Mesenchymal stem cell (in vitro differentiated cells and primary cell): ENCODE results near the gene PRR3. TPM values are rescaled to one million over a fixed set of nuclear protein-coding genes. Genes with fewer than 3 reads are reported as not detected.

Experiments used
- DNase-seq: peaks from one replicate; pipeline ENCODE4 v3.0.0-alpha.2; 2013
- H2AFZ ChIP-seq: one replicate; pipeline ENCODE4 v1.6.1; 2013; ENCODE audit warnings: low read depth, mild to moderate bottlenecking, control low read depth, inconsistent platforms, low read length, moderate library complexity
- H2AK5ac ChIP-seq: 2 replicates; pipeline ENCODE4 v1.6.1; 2013; ENCODE audit warnings: low read length, moderate library complexity, mild to moderate bottlenecking, inconsistent platforms; ENCODE audit not compliant: severe bottlenecking
- H2BK120ac ChIP-seq: one replicate; pipeline ENCODE4 v1.6.1; 2013; ENCODE audit warnings: low read depth, mild to moderate bottlenecking, inconsistent platforms, low read length, moderate library complexity
- H2BK12ac ChIP-seq, 2 experiments: one replicate each; pipeline ENCODE4 v1.6.1; 2013; ENCODE audit warnings: inconsistent platforms in 2 of 2, low read length in 2 of 2, mild to moderate bottlenecking in 2 of 2, moderate library complexity in 2 of 2, control low read depth in 1 of 2
- H2BK15ac ChIP-seq: one replicate; pipeline ENCODE4 v1.6.1; 2013; ENCODE audit warnings: mild to moderate bottlenecking, low read depth, inconsistent platforms; ENCODE audit not compliant: poor library complexity, severe bottlenecking
- H2BK5ac ChIP-seq: 2 replicates; pipeline ENCODE4 v1.6.1; 2013; ENCODE audit warnings: low read depth, mild to moderate bottlenecking, low read length, control low read depth, inconsistent platforms; ENCODE audit not compliant: poor library complexity, severe bottlenecking
- H3K14ac ChIP-seq, 2 experiments: one replicate each; pipeline ENCODE4 v1.6.1; 2013; ENCODE audit warnings: inconsistent platforms in 2 of 2, low read length in 2 of 2, control low read depth in 1 of 2, mild to moderate bottlenecking in 1 of 2, moderate library complexity in 1 of 2
- H3K18ac ChIP-seq, 2 experiments: one replicate each; pipeline ENCODE4 v1.6.1; 2013; ENCODE audit warnings: inconsistent platforms in 2 of 2, low read length in 2 of 2, control low read depth in 1 of 2, low read depth in 1 of 2, mild to moderate bottlenecking in 1 of 2
- H3K23ac ChIP-seq, 2 experiments: one replicate each; pipeline ENCODE4 v1.6.1; 2013; ENCODE audit warnings: inconsistent platforms in 2 of 2, low read length in 2 of 2, mild to moderate bottlenecking in 2 of 2, moderate library complexity in 2 of 2, control low read depth in 1 of 2
- H3K27ac ChIP-seq: 2 replicates; pipeline ENCODE4 v1.5.1; 2013; ENCODE audit warnings: mild to moderate bottlenecking, moderate library complexity, low read length, control low read depth, inconsistent platforms; ENCODE audit not compliant: poor library complexity, severe bottlenecking
- H3K27me3 ChIP-seq, 2 experiments: 2 replicates each; pipeline versions ENCODE4 v1.6.1 to v1.7.0; 2013; ENCODE audit warnings: low read length in 2 of 2, mild to moderate bottlenecking in 2 of 2, moderate library complexity in 2 of 2, control low read depth in 1 of 2, inconsistent platforms in 1 of 2; ENCODE audit not compliant: control insufficient read depth in 1 of 2, insufficient read depth in 1 of 2
- H3K36me3 ChIP-seq, 2 experiments: 2 replicates each; pipeline versions ENCODE4 v1.6.1 to v1.7.0; 2013; ENCODE audit warnings: low read length in 2 of 2, control low read depth in 1 of 2, inconsistent platforms in 1 of 2, low read depth in 1 of 2, mild to moderate bottlenecking in 1 of 2; ENCODE audit not compliant: insufficient read depth in 2 of 2, control insufficient read depth in 1 of 2
- H3K4ac ChIP-seq, 2 experiments: one replicate each; pipeline ENCODE4 v1.6.1; 2013; ENCODE audit warnings: inconsistent platforms in 2 of 2, low read length in 2 of 2, mild to moderate bottlenecking in 2 of 2, moderate library complexity in 2 of 2, control low read depth in 1 of 2, low read depth in 1 of 2
- H3K4me1 ChIP-seq: 2 replicates; pipeline ENCODE4 v1.6.1; 2013; ENCODE audit warnings: low read depth, low read length, control low read depth; ENCODE audit not compliant: control insufficient read depth, insufficient read depth
- H3K4me2 ChIP-seq: 2 replicates; pipeline ENCODE4 v1.6.1; 2013; ENCODE audit warnings: low read length, mild to moderate bottlenecking, inconsistent platforms; ENCODE audit not compliant: poor library complexity, severe bottlenecking
- H3K4me3 ChIP-seq, 2 experiments: 2 replicates each; pipeline versions ENCODE4 v1.5.1 to v1.7.0; 2013; ENCODE audit warnings: low read length in 2 of 2, mild to moderate bottlenecking in 2 of 2, control low read depth in 1 of 2, low read depth in 1 of 2; ENCODE audit not compliant: insufficient read depth in 1 of 2
- H3K79me1 ChIP-seq: replicated peaks from 2 replicates; pipeline ENCODE4 v1.6.1; 2013; ENCODE audit warnings: mild to moderate bottlenecking, control low read depth, low read length, inconsistent platforms; ENCODE audit not compliant: poor library complexity, severe bottlenecking
- H3K9ac ChIP-seq: 2 replicates; pipeline ENCODE4 v1.7.0; 2013; ENCODE audit warnings: mild to moderate bottlenecking, low read length, moderate library complexity
- H3K9me3 ChIP-seq: 2 replicates; pipeline ENCODE4 v1.7.0; 2013; ENCODE audit warnings: mild to moderate bottlenecking, low read length; ENCODE audit not compliant: control insufficient read depth
- H4K8ac ChIP-seq: one replicate; pipeline ENCODE4 v1.6.1; 2013; ENCODE audit warnings: inconsistent platforms, mild to moderate bottlenecking, low read length, moderate library complexity
- H4K91ac ChIP-seq: one replicate; pipeline ENCODE4 v1.6.1; 2013; ENCODE audit warnings: mild to moderate bottlenecking, low read length, inconsistent platforms
- WGBS: methylation state at CpG from one replicate; pipeline ENCODE4 v1.1.7; 2013; ENCODE audit warnings: mixed read lengths; 5-methylcytosine and 5-hydroxymethylcytosine counted together
- polyA plus RNA-seq, 2 experiments: library from polyadenylated mRNA; stranded (reverse); fragments of 200-250 nt; gene quantifications; one replicate each; pipeline ENCODE4 v1.2.3, GENCODE V29; 2013

The PRR3 gene, protein sequence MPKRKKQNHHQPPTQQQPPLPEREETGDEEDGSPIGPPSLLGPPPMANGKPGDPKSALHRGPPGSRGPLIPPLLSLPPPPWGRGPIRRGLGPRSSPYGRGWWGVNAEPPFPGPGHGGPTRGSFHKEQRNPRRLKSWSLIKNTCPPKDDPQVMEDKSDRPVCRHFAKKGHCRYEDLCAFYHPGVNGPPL
- 14.0 TPM for polyA plus RNA-seq (2013, experiment 1 of 2)
- polyA plus RNA-seq (2013, experiment 2 of 2), result 13.0 TPM

DNA sequence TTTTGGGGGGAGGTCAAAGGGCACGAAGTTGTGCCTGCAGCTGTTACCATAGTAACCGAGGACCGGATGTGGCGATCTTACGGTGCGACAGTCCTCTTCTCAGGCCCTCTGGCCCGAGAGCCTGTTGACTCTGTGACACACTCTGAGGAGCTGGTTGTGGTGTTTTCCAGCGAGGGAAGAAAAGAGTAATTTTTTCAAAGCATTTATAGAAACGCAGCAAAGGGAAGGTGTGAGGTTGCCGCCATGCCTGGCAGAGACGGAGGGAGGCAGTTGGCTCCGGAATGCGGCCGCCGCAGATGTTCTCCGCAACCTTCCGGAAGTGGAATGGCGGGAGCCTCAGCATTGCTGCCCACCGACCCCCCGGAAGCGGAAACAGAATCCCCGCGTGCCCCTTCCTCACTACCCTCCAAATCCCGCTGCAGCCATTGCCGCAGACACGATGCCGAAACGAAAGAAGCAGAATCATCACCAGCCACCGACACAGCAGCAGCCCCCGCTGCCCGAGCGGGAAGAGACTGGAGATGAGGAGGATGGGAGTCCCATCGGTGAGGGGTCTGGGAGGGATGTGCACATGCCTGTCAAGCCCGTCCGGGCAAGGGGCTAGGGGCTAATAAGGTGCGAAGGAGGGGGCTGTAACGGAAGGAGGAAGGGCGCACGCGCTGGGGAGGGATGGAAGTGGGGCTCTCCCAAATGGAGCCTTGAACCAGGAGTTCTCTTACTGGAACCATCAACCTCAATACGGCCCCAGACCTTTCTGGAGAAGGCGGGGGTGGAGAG is at the start of gene PRR3:
Gene PRR3, plus strand, starts transcription at position 390 of the 777 bp plus-strand sequence. Its CDS starts 50 bp downstream, at position 440.
- Histone ChIP-seq H2BK12ac (peak within 1 kb of the TSS; percentile 18 to 61), H3K4me2 (peak within 1 kb of the TSS; percentile 97), H4K8ac (peak within 1 kb of the TSS; percentile 98), H2BK120ac (peak within 1 kb of the TSS; percentile 64), H3K4me1 (peaks cover 4% of the 10 kb centered on the region), H3K79me1 (peaks cover 40% of the 10 kb centered on the region), H3K9me3 (no peaks in the 10 kb centered on the region), H3K4me3 (peak within 1 kb of the TSS; percentile 83 to 95), H3K36me3 (peaks cover 25 to 50% of the 10 kb centered on the region in 2 experiments), H3K27me3 (no peaks in the 10 kb centered on the region), H3K18ac (peak within 1 kb of the TSS; percentile 91 to 99), H4K91ac (peak within 1 kb of the TSS; percentile 94), H3K9ac (peak within 1 kb of the TSS; percentile 96), H2AFZ (peak within 1 kb of the TSS; percentile 97), H2BK15ac (peak within 1 kb of the TSS; percentile 98), H2BK5ac (peak within 1 kb of the TSS; percentile 81), H3K23ac (peak within 1 kb of the TSS in 1 of 2 experiments; percentile 70), H2AK5ac (peak within 1 kb of the TSS; percentile 41), H3K14ac (peak within 1 kb of the TSS in 1 of 2 experiments; percentile 98), H3K27ac (peak within 1 kb of the TSS; percentile 80), H3K4ac (peak within 1 kb of the TSS; percentile 89 to 95)
- peak; percentile 94 for DNase-seq
- 0% methylated on average over 32 of the region's 42 CpGs for WGBS

DNA sequence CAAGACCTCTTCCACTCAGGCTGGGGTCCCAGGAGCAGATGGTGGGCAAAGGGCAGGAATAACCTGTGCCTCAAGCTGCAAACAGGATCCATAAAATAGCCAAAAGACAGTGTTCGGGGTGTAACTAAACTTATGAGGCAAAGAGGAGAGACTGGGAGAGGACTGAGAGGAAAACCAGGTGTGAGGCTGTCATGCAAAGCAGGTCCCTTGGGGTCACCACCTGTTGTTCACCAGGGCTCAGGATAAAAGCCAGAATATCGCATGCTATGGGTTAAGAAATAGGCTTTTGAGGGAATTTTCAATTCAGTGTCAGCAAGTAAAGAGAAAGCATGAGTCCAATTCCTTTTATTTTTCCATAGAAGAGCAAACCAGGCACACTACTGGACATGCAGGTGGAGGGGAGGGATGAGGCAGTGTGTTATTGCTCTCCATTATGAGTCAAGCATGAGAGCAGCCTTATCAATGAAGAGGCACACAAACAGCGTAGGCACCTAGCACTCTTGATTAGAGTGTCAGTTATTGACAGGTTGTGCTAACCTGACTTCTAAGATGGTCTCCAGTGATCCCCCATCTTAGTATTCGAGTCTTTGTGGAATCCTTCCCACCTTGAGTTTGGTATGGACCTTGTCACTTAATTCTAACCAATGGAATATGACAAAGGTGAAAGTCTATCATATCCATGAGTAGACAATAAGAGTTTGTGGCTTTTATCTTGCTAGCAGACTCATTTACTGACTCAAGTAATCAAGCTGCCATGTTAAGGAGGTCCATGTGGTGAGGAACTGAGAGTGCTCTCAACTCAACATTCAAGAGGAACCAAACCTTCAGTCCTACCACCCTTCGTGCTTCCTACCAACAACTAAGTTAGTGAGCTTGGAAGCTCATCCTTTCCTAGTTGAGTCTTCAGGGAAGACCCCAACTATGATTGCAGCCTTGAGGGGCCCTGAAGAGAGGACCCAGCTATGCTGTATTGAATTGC is 49.0 kb upstream of the PRR3 start:
- no peak overlapping the region for H3K4me2 ChIP-seq
- no peak overlapping the region for H2BK15ac ChIP-seq
- no peak overlapping the region for H3K4ac ChIP-seq
- H3K18ac ChIP-seq, result no peak overlapping the region
- no peaks in the 10 kb centered on the region for H3K27me3 ChIP-seq
- no peak overlapping the region for H3K4me3 ChIP-seq
- no peak overlapping the region for H2AK5ac ChIP-seq
- H2AFZ ChIP-seq, result no peak overlapping the region
- H3K4me1 ChIP-seq, result no peaks in the 10 kb centered on the region
- no peak overlapping the region for H3K14ac ChIP-seq
- 91% methylated on average over 5 of the region's 5 CpGs for WGBS
- no peak overlapping the region for H3K27ac ChIP-seq
- no peaks in the 10 kb centered on the region for H3K9me3 ChIP-seq
- H3K79me1 ChIP-seq, result no peaks in the 10 kb centered on the region
- H4K91ac ChIP-seq, result no peak overlapping the region
- H2BK12ac ChIP-seq, result no peak overlapping the region
- no peak overlapping the region for H2BK5ac ChIP-seq
- no peak overlapping the region for H2BK120ac ChIP-seq
- no peak overlapping the region for H3K23ac ChIP-seq
- H3K9ac ChIP-seq, result no peak overlapping the region
- no peak overlapping the region for H4K8ac ChIP-seq
- DNase-seq, result no peak
- no peaks in the 10 kb centered on the region for H3K36me3 ChIP-seq

GRCh38 chr6:30508890-30509736 is 48.0 kb upstream of the PRR3 start:
- Histone ChIP-seq H3K9ac (no peak overlapping the region), H2BK5ac (no peak overlapping the region), H3K18ac (no peak overlapping the region), H3K36me3 (no peaks in the 10 kb centered on the region), H3K4me1 (no peaks in the 10 kb centered on the region), H3K4ac (peak overlapping the region; percentile 40 to 85), H3K14ac (no peak overlapping the region), H2AFZ (no peak overlapping the region), H3K27ac (no peak overlapping the region), H3K4me2 (no peak overlapping the region), H2BK12ac (no peak overlapping the region), H4K91ac (no peak overlapping the region), H2BK120ac (peak overlapping the region; percentile 15), H3K9me3 (no peaks in the 10 kb centered on the region), H3K23ac (no peak overlapping the region), H2BK15ac (no peak overlapping the region), H3K27me3 (no peaks in the 10 kb centered on the region), H3K79me1 (no peaks in the 10 kb centered on the region), H2AK5ac (no peak overlapping the region), H4K8ac (peak overlapping the region; percentile 91), H3K4me3 (no peak overlapping the region)
- WGBS, result 50% methylated on average over 2 of the region's 5 CpGs
- peak; percentile 49 for DNase-seq
